Measurements from ENCODE around the gene EPB41. TPM values are rescaled to one million over a fixed set of nuclear protein-coding genes. Genes with fewer than 3 reads are reported as not detected.

EPB41 gene
- total RNA-seq, 1 donor from 2014 or later = 9.7 TPM

DNA sequence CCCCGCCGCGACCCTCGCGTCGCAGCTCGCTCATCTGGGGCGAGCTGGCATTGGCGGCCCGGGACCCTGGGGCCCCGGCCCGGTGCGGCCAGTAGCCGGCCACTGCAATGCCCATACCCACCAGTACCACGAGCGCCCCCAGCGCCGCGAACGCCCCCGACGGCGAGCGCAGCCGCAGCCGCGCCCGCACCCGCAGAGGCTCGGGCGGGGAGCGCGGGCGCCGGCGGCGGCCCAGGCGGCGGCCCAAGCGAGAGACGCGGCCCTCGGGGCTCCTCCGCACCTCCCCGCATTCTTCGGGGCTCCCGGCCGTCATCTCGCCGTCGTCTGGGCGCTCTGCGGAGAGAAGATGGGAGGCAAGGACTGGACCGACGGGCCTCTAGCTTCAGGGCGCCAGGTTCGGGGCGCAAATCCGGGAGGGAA is 207.2 kb downstream of the EPB41 start:
- Mint-ChIP-seq H3K36me3 (ENCODE audit: unreplicated experiment) (no peaks in the 10 kb centered on the region), H3K27me3 (ENCODE audit: unreplicated experiment) (no peaks in the 10 kb centered on the region), H3K27ac (ENCODE audit: unreplicated experiment) (no peak overlapping the region), H3K4me1 (ENCODE audit: unreplicated experiment) (peaks cover 17% of the 10 kb centered on the region), H3K9me3 (ENCODE audit: unreplicated experiment) (no peaks in the 10 kb centered on the region), H3K4me3 (ENCODE audit: unreplicated experiment) (peak overlapping the region; percentile 48)
- TF ChIP-seq, protein P1, sequence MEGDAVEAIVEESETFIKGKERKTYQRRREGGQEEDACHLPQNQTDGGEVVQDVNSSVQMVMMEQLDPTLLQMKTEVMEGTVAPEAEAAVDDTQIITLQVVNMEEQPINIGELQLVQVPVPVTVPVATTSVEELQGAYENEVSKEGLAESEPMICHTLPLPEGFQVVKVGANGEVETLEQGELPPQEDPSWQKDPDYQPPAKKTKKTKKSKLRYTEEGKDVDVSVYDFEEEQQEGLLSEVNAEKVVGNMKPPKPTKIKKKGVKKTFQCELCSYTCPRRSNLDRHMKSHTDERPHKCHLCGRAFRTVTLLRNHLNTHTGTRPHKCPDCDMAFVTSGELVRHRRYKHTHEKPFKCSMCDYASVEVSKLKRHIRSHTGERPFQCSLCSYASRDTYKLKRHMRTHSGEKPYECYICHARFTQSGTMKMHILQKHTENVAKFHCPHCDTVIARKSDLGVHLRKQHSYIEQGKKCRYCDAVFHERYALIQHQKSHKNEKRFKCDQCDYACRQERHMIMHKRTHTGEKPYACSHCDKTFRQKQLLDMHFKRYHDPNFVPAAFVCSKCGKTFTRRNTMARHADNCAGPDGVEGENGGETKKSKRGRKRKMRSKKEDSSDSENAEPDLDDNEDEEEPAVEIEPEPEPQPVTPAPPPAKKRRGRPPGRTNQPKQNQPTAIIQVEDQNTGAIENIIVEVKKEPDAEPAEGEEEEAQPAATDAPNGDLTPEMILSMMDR (IDR thresholded peaks at IDR 0.05) = no peak
- no peak for DNase-seq (ENCODE audit: extremely low spot score, unreplicated experiment)

DNA sequence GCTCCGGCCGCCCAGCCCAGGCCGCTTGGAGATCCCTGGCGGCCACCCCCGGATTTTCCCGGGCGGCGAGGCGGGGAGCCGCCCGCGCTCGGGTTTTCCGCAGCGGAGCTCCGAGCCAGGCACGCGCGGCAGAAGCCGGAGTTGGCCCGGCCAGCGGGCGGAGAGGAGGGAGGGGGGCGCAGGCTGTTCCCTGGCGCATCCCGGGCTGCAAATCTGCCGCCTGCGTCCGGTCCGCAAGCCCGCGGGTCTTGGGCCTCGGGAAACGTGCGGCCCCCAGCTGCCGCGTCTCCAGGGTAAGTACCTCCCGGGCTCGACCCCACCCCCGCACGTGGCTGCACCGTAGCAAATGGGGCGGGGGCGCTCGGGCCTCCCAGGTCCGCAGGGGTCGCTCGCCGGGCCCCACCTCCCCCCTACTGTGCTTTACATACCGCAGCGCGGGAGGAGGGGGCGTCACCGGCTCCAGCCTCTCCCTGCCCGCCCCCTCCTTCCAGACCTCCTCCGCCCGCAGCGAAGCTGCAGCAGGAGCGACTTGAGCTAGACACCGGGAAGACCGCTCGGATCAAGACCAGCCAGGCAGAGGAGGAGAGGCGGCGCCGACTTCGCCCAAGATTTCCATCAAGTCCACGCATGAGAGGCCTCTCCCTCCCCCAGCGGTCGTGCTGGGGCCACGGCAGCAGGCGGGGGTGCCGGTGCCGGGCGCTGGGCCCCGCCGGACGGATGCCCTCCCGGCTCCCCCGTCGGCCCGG is 207.7 kb downstream of the EPB41 start:
- Mint-ChIP-seq H3K4me1 (ENCODE audit: unreplicated experiment) (peaks cover 17% of the 10 kb centered on the region), H3K27ac (ENCODE audit: unreplicated experiment) (peak overlapping the region; percentile 84)

DNA sequence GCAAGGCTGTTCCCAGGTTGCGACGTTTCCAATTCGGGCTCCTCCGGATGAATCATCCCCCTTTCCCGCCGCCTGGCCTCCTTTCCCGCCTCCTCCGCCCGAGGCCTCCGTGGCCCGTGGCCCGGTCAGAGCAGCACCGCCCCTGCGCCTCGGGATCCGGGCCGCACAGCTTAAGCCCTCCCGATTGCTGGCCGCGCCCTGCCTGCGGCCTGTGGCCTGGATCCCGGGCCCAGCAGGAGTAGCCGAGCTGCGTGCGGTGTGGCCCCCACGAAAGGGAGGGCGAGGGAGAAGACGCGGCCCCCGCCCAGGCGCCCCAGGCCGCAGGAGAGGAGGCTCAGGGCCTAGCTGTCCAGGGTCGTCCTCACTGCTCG is 208.3 kb downstream of the EPB41 start:
- Mint-ChIP-seq H3K27me3 (ENCODE audit: unreplicated experiment) (no peaks in the 10 kb centered on the region), H3K36me3 (ENCODE audit: unreplicated experiment) (no peaks in the 10 kb centered on the region), H3K4me1 (ENCODE audit: unreplicated experiment) (peaks cover 17% of the 10 kb centered on the region), H3K27ac (ENCODE audit: unreplicated experiment) (peak overlapping the region; percentile 84), H3K4me3 (ENCODE audit: unreplicated experiment) (peak overlapping the region; percentile 81), H3K9me3 (ENCODE audit: unreplicated experiment) (no peaks in the 10 kb centered on the region)
- DNase-seq (ENCODE audit: extremely low spot score, unreplicated experiment) = peak; percentile 88
- TF ChIP-seq, protein P1 (IDR thresholded peaks at IDR 0.05) = no peak

More for the DNA sequence above, 207.7 kb downstream of the EPB41 start:
- DNase-seq (ENCODE audit: extremely low spot score, unreplicated experiment) = no peak
- TF ChIP-seq, protein P1 (IDR thresholded peaks at IDR 0.05) = no peak
- no peaks in the 10 kb centered on the region for H3K36me3 Mint-ChIP-seq (ENCODE audit: unreplicated experiment)
- H3K4me3 Mint-ChIP-seq (ENCODE audit: unreplicated experiment) = peak overlapping the region; percentile 81
- no peaks in the 10 kb centered on the region for H3K27me3 Mint-ChIP-seq (ENCODE audit: unreplicated experiment)
- no peaks in the 10 kb centered on the region for H3K9me3 Mint-ChIP-seq (ENCODE audit: unreplicated experiment)

DNA sequence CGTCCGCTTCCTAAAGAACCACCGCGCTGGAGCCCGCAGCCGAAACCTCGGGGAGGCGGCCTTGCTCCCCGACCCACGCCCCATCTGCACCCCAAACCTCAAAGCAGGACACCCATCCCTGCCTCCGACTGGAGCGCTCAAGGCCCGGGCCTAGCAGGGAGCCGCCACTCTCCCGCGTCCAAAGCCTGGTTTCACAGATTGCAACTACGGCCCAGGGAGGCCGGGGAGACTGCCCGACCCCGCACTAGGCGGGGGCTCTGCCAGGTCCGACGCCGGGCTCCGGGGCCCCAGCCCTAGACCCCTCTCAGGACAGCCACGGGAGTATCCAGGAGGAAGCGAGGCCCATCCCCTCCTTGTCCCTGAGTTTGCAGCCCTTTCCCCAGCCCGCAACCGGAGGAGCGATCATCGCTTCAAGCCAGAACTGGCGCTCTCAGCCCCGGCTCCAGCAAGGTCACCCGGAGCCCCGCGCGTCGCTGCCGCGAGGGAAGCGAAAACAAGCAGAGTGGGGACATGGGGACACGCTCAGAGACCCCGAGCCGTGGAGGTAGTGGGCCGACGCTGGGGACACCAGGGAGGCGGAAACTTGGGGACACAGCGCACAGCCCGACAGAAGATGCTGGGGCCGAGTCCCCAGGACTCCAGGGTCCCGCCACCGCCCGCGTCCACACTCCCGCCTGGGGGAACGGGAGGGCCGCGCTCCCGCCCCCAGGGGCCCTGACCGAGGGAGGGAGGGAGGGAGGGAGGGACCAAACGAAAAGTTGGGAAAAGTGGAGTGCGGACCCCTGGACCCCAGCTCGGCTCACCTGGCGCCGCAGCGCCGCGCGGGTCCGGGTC is 208.9 kb downstream of the EPB41 start:
- Mint-ChIP-seq H3K4me1 (ENCODE audit: unreplicated experiment) (peaks cover 17% of the 10 kb centered on the region), H3K36me3 (ENCODE audit: unreplicated experiment) (no peaks in the 10 kb centered on the region), H3K27ac (ENCODE audit: unreplicated experiment) (peak overlapping the region; percentile 84), H3K27me3 (ENCODE audit: unreplicated experiment) (no peaks in the 10 kb centered on the region), H3K9me3 (ENCODE audit: unreplicated experiment) (no peaks in the 10 kb centered on the region), H3K4me3 (ENCODE audit: unreplicated experiment) (peak overlapping the region; percentile 81)
- no peak for DNase-seq (ENCODE audit: extremely low spot score, unreplicated experiment)
- TF ChIP-seq, protein P1 (IDR thresholded peaks at IDR 0.05) = no peak

DNA sequence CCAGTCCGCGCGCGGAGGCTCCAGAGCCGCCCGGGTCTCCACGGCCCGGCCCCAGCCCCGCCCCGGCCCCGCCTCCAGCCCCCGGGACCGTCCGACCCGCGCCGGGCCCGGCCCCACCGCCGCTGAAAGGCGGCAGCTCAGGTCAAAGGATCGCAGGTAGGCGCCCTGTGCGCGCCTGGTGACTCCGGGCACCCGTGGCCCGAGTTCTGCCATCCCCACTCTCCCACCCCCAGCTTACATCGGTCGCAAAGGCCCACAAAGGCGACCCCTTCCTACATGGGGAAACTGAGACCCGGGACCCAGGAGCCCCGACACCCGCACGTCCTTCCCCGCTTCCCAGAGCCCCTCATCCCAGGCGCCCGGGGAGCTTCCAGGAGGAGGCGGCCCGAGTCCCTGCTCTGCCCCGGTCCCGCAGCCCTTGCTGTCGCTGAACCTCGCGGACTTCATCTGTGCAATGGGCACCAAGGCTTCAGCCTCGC is 209.6 kb downstream of the EPB41 start, which contains the start of gene TMEM200B:
TSS of gene TMEM200B (minus strand) at position 17 of the 479 bp plus-strand sequence. CDS start 2,075 bp downstream, outside the sequence.
- TF ChIP-seq, protein P1 (IDR thresholded peaks at IDR 0.05) = no peak
- Mint-ChIP-seq H3K9me3 (ENCODE audit: unreplicated experiment) (no peaks in the 10 kb centered on the region), H3K4me3 (ENCODE audit: unreplicated experiment) (peak within 1 kb of the TSS; percentile 81), H3K27ac (ENCODE audit: unreplicated experiment) (peak within 1 kb of the TSS; percentile 84), H3K4me1 (ENCODE audit: unreplicated experiment) (peaks cover 17% of the 10 kb centered on the region), H3K36me3 (ENCODE audit: unreplicated experiment) (no peaks in the 10 kb centered on the region), H3K27me3 (ENCODE audit: unreplicated experiment) (no peaks in the 10 kb centered on the region)
- no peak for DNase-seq (ENCODE audit: extremely low spot score, unreplicated experiment)

Measured in osteocyte (in vitro differentiated cells).